ENCODE data around the gene MTAP.

GRCh38 chr9:21806644-21807043, 4.2 kb downstream of the MTAP start:
- TF ChIP-seq, protein P1, sequence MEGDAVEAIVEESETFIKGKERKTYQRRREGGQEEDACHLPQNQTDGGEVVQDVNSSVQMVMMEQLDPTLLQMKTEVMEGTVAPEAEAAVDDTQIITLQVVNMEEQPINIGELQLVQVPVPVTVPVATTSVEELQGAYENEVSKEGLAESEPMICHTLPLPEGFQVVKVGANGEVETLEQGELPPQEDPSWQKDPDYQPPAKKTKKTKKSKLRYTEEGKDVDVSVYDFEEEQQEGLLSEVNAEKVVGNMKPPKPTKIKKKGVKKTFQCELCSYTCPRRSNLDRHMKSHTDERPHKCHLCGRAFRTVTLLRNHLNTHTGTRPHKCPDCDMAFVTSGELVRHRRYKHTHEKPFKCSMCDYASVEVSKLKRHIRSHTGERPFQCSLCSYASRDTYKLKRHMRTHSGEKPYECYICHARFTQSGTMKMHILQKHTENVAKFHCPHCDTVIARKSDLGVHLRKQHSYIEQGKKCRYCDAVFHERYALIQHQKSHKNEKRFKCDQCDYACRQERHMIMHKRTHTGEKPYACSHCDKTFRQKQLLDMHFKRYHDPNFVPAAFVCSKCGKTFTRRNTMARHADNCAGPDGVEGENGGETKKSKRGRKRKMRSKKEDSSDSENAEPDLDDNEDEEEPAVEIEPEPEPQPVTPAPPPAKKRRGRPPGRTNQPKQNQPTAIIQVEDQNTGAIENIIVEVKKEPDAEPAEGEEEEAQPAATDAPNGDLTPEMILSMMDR (IDR thresholded peaks at IDR 0.05; ENCODE audit: poor library complexity, severe bottlenecking), result no peak
- TF ChIP-seq EZH2 (IDR thresholded peaks at IDR 0.05; ENCODE audit: borderline replicate concordance, insufficient read depth, low read length, poor library complexity, severe bottlenecking), result no peak
- no peak for TF ChIP-seq EP300 (conservative IDR thresholded peaks at IDR 0.05; ENCODE audit: poor library complexity, severe bottlenecking)
- TF ChIP-seq RAD21 (conservative IDR thresholded peaks at IDR 0.05), result no peak
- TF ChIP-seq TAF1 (IDR thresholded peaks at IDR 0.05; ENCODE audit: low read depth), result no peak

Data from neural cell (in vitro differentiated cells).